Activated CD8-positive, alpha-beta T cell treated with anti-CD3 and anti-CD28 coated beads, Interleukin-2, amount 10 ng/mL, durations not matched to agents 7 days and 5 days (primary cell): Measurements from ENCODE around the gene ANKRD60. TPM values are rescaled to one million over a fixed set of nuclear protein-coding genes. Genes with fewer than 3 reads are reported as not detected.

Source experiments
- ATAC-seq: fragments of 150-1000 bp; cut with Tn5 transposase; one replicate; pipeline ENCODE4 v1.10.0; 2021; ENCODE audit warnings: moderate library complexity
- CTCF ChIA-PET: fragments of 350-600 bp; sonication (Branson Sonifier 250); formaldehyde crosslinking; loops from one replicate; lab custom pipeline; 2021; ENCODE audit warnings: antibody characterized with exemption; lab: Charles Lee
- POLR2A ChIA-PET: fragments of 350-600 bp; sonication (Branson Sonifier 250); formaldehyde crosslinking; loops from one replicate; lab custom pipeline; 2021; ENCODE audit warnings: antibody characterized with exemption; lab: Charles Lee
- DNase-seq: peaks from one replicate; pipeline ENCODE4 v3.0.0-alpha.2; 2020
- H3K27ac Mint-ChIP-seq: one replicate; pipeline ENCODE4 v1.8.0; 2021; ENCODE audit warnings: mild to moderate bottlenecking, mixed read lengths
- H3K27me3 Mint-ChIP-seq: one replicate; pipeline ENCODE4 v1.8.0; 2021; ENCODE audit warnings: low read depth, mixed read lengths
- H3K36me3 Mint-ChIP-seq: one replicate; pipeline ENCODE4 v1.8.0; 2021; ENCODE audit warnings: low read depth, mixed read lengths
- H3K4me1 Mint-ChIP-seq: one replicate; pipeline ENCODE4 v1.8.0; 2021; ENCODE audit warnings: low read depth, mixed read lengths
- H3K4me3 Mint-ChIP-seq: one replicate; pipeline ENCODE4 v1.8.0; 2021; ENCODE audit warnings: mild to moderate bottlenecking, mixed read lengths
- H3K9me3 Mint-ChIP-seq: one replicate; pipeline ENCODE4 v1.8.0; 2022; ENCODE audit warnings: mixed read lengths; ENCODE audit not compliant: insufficient read depth
- total RNA-seq, 2 experiments: library from RNA; stranded (reverse); gene quantifications; one replicate each; pipeline ENCODE4 v1.2.3, GENCODE V29; 2021

ANKRD60 gene
- not detected for total RNA-seq

GRCh38 chr20:58228484-58229197 is at the start of gene ANKRD60:
Gene ANKRD60 (minus strand): TSS chr20:58228653. CDS start chr20:58228653, 0 bp downstream.
- no peak within 1 kb of the TSS for H3K27ac Mint-ChIP-seq
- H3K27me3 Mint-ChIP-seq: peaks cover 40% of the 10 kb centered on the region
- ChIA-PET CTCF (interaction anchor here (1.8 kb wide), 1 partner anchor 9 kb away, joined by 6 read pairs; no protein-coding TSS in a partner anchor), POLR2A (no interaction called here)
- H3K4me1 Mint-ChIP-seq: peaks cover 8% of the 10 kb centered on the region
- H3K4me3 Mint-ChIP-seq: peak within 1 kb of the TSS; percentile 16
- H3K36me3 Mint-ChIP-seq: peaks cover 7% of the 10 kb centered on the region
- peak; percentile 46 for ATAC-seq
- no peak for DNase-seq
- no peaks in the 10 kb centered on the region for H3K9me3 Mint-ChIP-seq

- Mint-ChIP-seq H3K4me3 (no peak overlapping the region), H3K27me3 (no peaks in the 10 kb centered on the region), H3K36me3 (peaks cover 15% of the 10 kb centered on the region), H3K27ac (no peak overlapping the region), H3K9me3 (no peaks in the 10 kb centered on the region), H3K4me1 (no peaks in the 10 kb centered on the region)
- ChIA-PET CTCF (no interaction called here), POLR2A (no interaction called here)
- ATAC-seq (no peak), DNase-seq (no peak)
Observed at GRCh38 chr20:58277578-58278472, 49.4 kb upstream of the ANKRD60 start.

GRCh38 chr20:58277107-58277506 is 48.7 kb upstream of the ANKRD60 start:
- DNase-seq (no peak), ATAC-seq (no peak)
- CTCF ChIA-PET: no interaction called here
- Mint-ChIP-seq H3K36me3 (peaks cover 16% of the 10 kb centered on the region), H3K27me3 (no peaks in the 10 kb centered on the region), H3K9me3 (no peaks in the 10 kb centered on the region), H3K27ac (no peak overlapping the region), H3K4me3 (no peak overlapping the region), H3K4me1 (no peaks in the 10 kb centered on the region)
- POLR2A ChIA-PET: no interaction called here

- ChIA-PET CTCF (no interaction called here), POLR2A (no interaction called here)
- H3K36me3 Mint-ChIP-seq: peaks cover 28% of the 10 kb centered on the region
- H3K4me3 Mint-ChIP-seq: no peak overlapping the region
- no peak overlapping the region for H3K27ac Mint-ChIP-seq
- no peaks in the 10 kb centered on the region for H3K9me3 Mint-ChIP-seq
- peaks cover 8% of the 10 kb centered on the region for H3K4me1 Mint-ChIP-seq
- no peaks in the 10 kb centered on the region for H3K27me3 Mint-ChIP-seq
- ATAC-seq (no peak), DNase-seq (no peak)
Observed at GRCh38 chr20:58274384-58274783, 45.9 kb upstream of the ANKRD60 start.

- H3K9me3 Mint-ChIP-seq: no peaks in the 10 kb centered on the region
- DNase-seq: no peak
- CTCF ChIA-PET: interaction anchor here (1.1 to 1.7 kb wide), 3 partner anchors 9 to 37 kb away, joined by 3 to 5 read pairs (median 3); no protein-coding TSS in a partner anchor
- no peak overlapping the region for H3K4me3 Mint-ChIP-seq
- peaks cover 38% of the 10 kb centered on the region for H3K36me3 Mint-ChIP-seq
- peaks cover 33% of the 10 kb centered on the region for H3K4me1 Mint-ChIP-seq
- H3K27me3 Mint-ChIP-seq: no peaks in the 10 kb centered on the region
- H3K27ac Mint-ChIP-seq: no peak overlapping the region
- POLR2A ChIA-PET: no interaction called here
- ATAC-seq: no peak
Observed at GRCh38 chr20:58271606-58272351, 43.3 kb upstream of the ANKRD60 start.

GRCh38 chr20:58268936-58269619 is 40.6 kb upstream of the ANKRD60 start:
- CTCF ChIA-PET: interaction anchor here (0.9 kb wide), 1 partner anchor 33 kb away, joined by 3 read pairs; no protein-coding TSS in a partner anchor
- Mint-ChIP-seq H3K36me3 (peaks cover 34% of the 10 kb centered on the region), H3K9me3 (no peaks in the 10 kb centered on the region), H3K4me1 (peaks cover 33% of the 10 kb centered on the region), H3K27me3 (no peaks in the 10 kb centered on the region), H3K4me3 (no peak overlapping the region), H3K27ac (peak overlapping the region; percentile 68)
- peak; percentile 33 for ATAC-seq
- POLR2A ChIA-PET: interaction anchor here (0.6 kb wide), 1 partner anchor 156 kb away, joined by 3 read pairs; no protein-coding TSS in a partner anchor
- DNase-seq: no peak

- ChIA-PET POLR2A (interaction anchor here (0.6 kb wide), 1 partner anchor 157 kb away, joined by 3 read pairs; no protein-coding TSS in a partner anchor), CTCF (interaction anchor here (0.9 to 2.1 kb wide), 3 partner anchors 24 to 32 kb away, joined by 3 to 6 read pairs (median 3); no protein-coding TSS in a partner anchor)
- DNase-seq: no peak
- H3K4me3 Mint-ChIP-seq: no peak overlapping the region
- H3K9me3 Mint-ChIP-seq: no peaks in the 10 kb centered on the region
- peaks cover 33% of the 10 kb centered on the region for H3K4me1 Mint-ChIP-seq
- ATAC-seq: no peak
- H3K27me3 Mint-ChIP-seq: no peaks in the 10 kb centered on the region
- H3K36me3 Mint-ChIP-seq: peaks cover 34% of the 10 kb centered on the region
- peak overlapping the region; percentile 68 for H3K27ac Mint-ChIP-seq
Observed at GRCh38 chr20:58268421-58268821, 40.0 kb upstream of the ANKRD60 start.

GRCh38 chr20:58267389-58268215 is 39.1 kb upstream of the ANKRD60 start:
- ATAC-seq: peak; percentile 30
- peaks cover 33% of the 10 kb centered on the region for H3K4me1 Mint-ChIP-seq
- no peak for DNase-seq
- POLR2A ChIA-PET: interaction anchor here (0.7 to 0.9 kb wide), 2 partner anchors 29 to 42 kb away, joined by 4 to 5 read pairs; partner anchors contain the start of gene RAB22A
- peaks cover 38% of the 10 kb centered on the region for H3K36me3 Mint-ChIP-seq
- CTCF ChIA-PET: interaction anchor here (1.1 to 2.1 kb wide), 6 partner anchors 13 to 32 kb away, joined by 3 to 6 read pairs (median 3); no protein-coding TSS in a partner anchor
- no peak overlapping the region for H3K4me3 Mint-ChIP-seq
- H3K27me3 Mint-ChIP-seq: no peaks in the 10 kb centered on the region
- H3K9me3 Mint-ChIP-seq: no peaks in the 10 kb centered on the region
- peak overlapping the region; percentile 68 for H3K27ac Mint-ChIP-seq

GRCh38 chr20:58264271-58264670 is 35.8 kb upstream of the ANKRD60 start:
- POLR2A ChIA-PET: no interaction called here
- ATAC-seq: no peak
- Mint-ChIP-seq H3K9me3 (no peaks in the 10 kb centered on the region), H3K4me1 (peaks cover 25% of the 10 kb centered on the region), H3K4me3 (no peak overlapping the region), H3K27me3 (no peaks in the 10 kb centered on the region), H3K27ac (no peak overlapping the region), H3K36me3 (peaks cover 27% of the 10 kb centered on the region)
- CTCF ChIA-PET: no interaction called here
- DNase-seq: no peak

- no peak overlapping the region for H3K27ac Mint-ChIP-seq
- no peaks in the 10 kb centered on the region for H3K27me3 Mint-ChIP-seq
- peaks cover 9% of the 10 kb centered on the region for H3K4me1 Mint-ChIP-seq
- ChIA-PET POLR2A (no interaction called here), CTCF (interaction anchor here (1.3 to 2.2 kb wide), 2 partner anchors 24 to 26 kb away, joined by 3 to 6 read pairs; no protein-coding TSS in a partner anchor)
- H3K9me3 Mint-ChIP-seq: no peaks in the 10 kb centered on the region
- DNase-seq: no peak
- H3K4me3 Mint-ChIP-seq: no peak overlapping the region
- H3K36me3 Mint-ChIP-seq: peaks cover 18% of the 10 kb centered on the region
- no peak for ATAC-seq
Observed at GRCh38 chr20:58261660-58262059, 33.2 kb upstream of the ANKRD60 start.
